Retina (tissue), 1 donor: ENCODE results near the gene DYRK3.
"Not testable (repeated sequence)": the region's sequence is repeated elsewhere in the genome, so short reads cannot be mapped to it uniquely, and the experiment has no call there.

Experiments
- DNase-seq: peaks from one replicate; pipeline ENCODE4 v3.0.0-alpha.2; 2016

DYRK3 gene

GRCh38 chr1:206633708-206634121 is 1.6 kb upstream of the DYRK3 start:
- no peak for DNase-seq

GRCh38 chr1:206634365-206635079 is 814 bp upstream of the DYRK3 start:
- peak; percentile 83 for DNase-seq

- DNase-seq: peak; percentile 65
Measured at GRCh38 chr1:206635978-206636345, 626 bp downstream of the DYRK3 start.

- no peak for DNase-seq
Measured at GRCh38 chr1:206636671-206637070, 1.3 kb downstream of the DYRK3 start.

GRCh38 chr1:206637605-206638004 is 2.3 kb downstream of the DYRK3 start:
- no peak for DNase-seq

GRCh38 chr1:206642074-206642473 is 6.7 kb downstream of the DYRK3 start:
- DNase-seq: not testable (repeated sequence)

- no peak for DNase-seq
Measured at GRCh38 chr1:206643118-206643698, 7.9 kb downstream of the DYRK3 start.

- no peak for DNase-seq
Measured at GRCh38 chr1:206646504-206646903, 11.2 kb downstream of the DYRK3 start.

- DNase-seq: no peak
Measured at GRCh38 chr1:206647224-206647623, 11.9 kb downstream of the DYRK3 start.

- no peak for DNase-seq
Measured at GRCh38 chr1:206649261-206649921, 14.1 kb downstream of the DYRK3 start.

GRCh38 chr1:206651014-206651413 is 15.7 kb downstream of the DYRK3 start:
- DNase-seq: no peak

- DNase-seq: no peak
Measured at GRCh38 chr1:206651958-206652890, 16.9 kb downstream of the DYRK3 start.

GRCh38 chr1:206653715-206654459 is 18.6 kb downstream of the DYRK3 start:
- DNase-seq: no peak

- DNase-seq: no peak
Measured at GRCh38 chr1:206654828-206655227, 19.5 kb downstream of the DYRK3 start.

GRCh38 chr1:206655471-206655882 is 20.1 kb downstream of the DYRK3 start:
- DNase-seq: no peak

- DNase-seq: no peak
Measured at GRCh38 chr1:206656936-206657335, 21.6 kb downstream of the DYRK3 start.

- no peak for DNase-seq
Measured at GRCh38 chr1:206657751-206658150, 22.4 kb downstream of the DYRK3 start.

- DNase-seq: peak; percentile 75
Measured at GRCh38 chr1:206658264-206658980, 23.1 kb downstream of the DYRK3 start.

GRCh38 chr1:206658981-206659273 is 23.6 kb downstream of the DYRK3 start:
- peak; percentile 50 for DNase-seq

GRCh38 chr1:206660136-206660535 is 24.8 kb downstream of the DYRK3 start:
- no peak for DNase-seq

- no peak for DNase-seq
Measured at GRCh38 chr1:206661161-206661820, 26.0 kb downstream of the DYRK3 start.
